GM21717 (cell line): ENCODE results near the gene DNAJA4.

Experiments used
- ATAC-seq: cut with Tn5 transposase; IDR thresholded peaks from one replicate; pipeline ENCODE4 v1.9.1; 2021; ENCODE audit warnings: mild to moderate bottlenecking, moderate library complexity; ENCODE audit not compliant: unreplicated experiment

DNAJA4 gene

DNA sequence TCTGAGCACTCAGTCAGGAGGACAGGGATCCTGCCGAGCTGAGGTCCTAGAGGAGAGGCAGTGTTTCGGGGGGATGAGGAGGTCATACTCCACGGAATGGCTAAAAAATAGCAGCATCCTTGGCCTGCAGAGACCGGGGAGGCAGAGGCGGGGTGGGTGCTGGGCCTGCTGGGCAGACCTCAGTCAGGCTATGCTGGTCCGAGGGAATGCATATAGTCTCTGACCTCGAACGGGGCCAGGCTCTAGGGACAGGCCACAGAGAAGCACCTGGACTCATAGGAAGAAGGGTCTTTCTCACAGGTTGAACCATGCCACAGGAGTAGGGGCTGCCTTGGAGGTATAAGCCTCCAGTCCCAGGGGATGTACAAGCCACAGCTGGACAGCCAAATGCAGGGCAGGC, 49.0 kb downstream of the DNAJA4 start:
- no peak for ATAC-seq

DNA sequence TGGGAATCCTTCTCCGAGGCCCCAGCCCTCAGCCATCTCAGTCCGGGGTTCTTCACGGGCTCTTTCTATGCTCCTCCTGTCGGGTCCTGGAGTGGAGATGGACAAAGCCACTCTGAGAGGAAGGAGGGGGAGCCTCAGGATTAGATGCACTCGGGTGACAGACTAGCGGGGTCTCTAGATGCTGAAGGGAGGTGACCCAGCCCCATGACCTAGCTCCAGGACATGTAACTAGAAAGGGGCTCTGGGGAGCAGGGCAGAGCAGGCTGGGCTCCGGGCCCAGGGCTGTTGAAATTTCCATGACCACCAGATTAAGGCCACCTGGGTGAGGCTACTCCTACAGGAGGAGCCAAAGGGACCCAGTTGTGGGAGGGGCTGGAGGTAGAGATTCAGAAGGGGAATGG, 49.8 kb downstream of the DNAJA4 start:
- no peak for ATAC-seq

DNA sequence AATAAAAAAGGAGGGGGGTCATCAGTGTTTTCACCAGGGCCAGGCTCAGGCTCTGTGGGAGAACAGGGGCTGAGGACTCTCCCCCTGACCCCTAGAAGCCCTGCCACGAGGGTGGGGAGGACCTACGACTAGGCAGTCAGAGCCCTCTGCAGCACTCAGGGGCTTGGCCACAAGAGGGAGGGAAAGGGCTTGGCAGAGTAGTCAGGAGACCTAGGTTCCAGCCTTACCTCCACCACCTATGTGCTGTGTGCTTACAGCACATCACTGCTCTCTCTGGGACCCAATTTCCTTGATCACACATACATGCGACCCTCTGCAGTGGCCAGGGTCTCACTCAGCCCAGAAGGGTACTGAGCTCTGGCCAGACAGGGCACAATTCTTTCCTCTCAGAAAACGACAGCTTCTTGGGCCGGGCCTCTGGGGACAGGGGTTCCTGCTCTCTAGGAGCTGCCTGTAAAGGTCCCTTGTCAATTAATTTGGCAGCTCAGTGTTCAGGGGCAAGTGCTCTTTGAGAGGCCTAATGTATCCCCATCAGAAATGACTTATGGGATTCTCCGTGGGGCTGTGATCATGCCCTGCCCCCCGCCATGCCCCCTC, 51.4 kb downstream of the DNAJA4 start:
- ATAC-seq, result no peak

DNA sequence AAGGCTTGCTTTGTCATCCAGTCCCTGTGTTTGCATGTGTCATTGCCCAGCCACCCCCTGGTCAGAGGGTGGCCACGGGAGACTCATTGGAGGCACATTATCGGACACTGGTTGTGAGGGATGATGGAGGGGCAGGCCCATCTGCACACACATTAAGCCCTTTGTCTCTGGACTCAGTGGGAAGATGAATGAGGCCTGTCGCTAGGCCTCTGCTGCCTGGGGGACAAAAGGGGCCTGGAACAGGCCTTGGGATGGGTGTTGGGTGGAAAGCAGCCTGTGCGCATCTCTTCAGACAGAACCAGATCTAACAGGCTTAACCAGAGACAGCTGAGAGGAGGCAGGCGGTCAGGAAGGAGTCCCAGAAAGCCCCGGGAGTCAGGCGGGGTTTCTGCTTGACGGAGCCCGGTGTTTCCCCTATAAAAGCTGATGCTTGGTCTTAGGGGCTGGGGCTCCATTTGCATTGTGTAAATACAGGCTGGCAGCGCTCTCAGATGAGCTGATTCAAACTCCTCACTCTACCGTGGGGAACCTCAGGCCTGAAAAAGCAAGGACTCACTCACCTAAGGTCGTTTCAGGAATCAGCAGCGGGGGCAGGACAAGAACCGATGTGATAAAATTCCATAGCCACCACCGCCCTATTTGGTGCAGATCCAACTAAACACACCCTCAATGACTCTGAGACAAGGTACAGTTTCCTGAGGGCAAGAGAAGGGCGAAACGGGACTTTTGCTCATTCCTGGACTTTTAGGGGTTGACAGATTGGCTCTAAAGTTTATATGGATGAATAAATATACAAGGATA, 52.1 kb downstream of the DNAJA4 start:
- ATAC-seq, result no peak

DNA sequence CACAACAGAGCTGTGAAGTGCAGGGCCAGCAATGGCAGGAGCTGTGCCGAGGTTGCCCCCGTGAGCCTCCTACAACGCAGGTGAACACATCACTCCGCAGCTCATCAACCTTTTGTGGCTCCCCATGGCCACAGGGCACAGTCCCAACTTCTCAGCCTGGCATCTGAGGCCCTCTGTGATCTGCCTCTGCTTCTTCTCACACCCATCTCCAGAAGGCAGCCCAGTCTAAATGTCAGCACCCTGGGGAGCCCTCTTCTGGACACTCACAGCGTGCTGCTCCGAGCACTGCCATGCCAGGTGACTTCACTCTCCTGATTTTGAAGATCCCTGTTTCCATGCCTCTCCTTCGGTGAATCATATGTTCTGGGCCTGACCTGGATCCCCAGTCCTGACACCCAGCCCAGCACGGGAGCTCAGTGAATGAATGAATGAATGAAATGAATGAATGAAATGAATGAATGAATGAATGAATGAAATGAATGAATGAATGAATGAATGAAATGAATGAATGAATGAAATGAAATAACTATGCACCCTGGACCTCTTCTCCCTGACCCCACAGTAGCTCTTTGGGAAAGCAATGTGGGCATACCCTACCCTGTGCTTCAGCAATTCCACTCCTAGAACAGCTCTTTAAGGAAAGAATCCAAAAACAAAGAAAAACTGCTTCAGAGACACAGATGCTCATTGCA, 52.9 kb downstream of the DNAJA4 start:
- no peak for ATAC-seq

DNA sequence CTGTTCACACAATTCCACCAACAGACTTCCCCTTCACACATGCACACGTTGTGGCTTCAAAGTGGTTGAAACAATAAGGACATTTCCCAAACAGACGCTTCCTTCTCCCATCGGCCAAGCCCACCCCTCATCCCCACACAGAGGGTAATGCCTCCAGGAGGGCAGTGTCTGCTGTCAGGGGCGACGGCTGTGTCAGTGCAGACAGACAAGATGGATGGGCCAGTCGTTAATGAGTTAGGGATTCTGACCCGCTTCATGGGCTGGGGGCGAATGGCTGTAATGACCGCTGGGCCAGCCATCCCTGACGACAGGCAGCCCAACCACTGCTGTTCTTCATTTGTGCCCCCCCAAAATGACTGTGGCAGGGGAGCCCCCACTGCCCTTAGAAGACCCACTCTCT, 55.2 kb downstream of the DNAJA4 start:
- ATAC-seq, result no peak

DNA sequence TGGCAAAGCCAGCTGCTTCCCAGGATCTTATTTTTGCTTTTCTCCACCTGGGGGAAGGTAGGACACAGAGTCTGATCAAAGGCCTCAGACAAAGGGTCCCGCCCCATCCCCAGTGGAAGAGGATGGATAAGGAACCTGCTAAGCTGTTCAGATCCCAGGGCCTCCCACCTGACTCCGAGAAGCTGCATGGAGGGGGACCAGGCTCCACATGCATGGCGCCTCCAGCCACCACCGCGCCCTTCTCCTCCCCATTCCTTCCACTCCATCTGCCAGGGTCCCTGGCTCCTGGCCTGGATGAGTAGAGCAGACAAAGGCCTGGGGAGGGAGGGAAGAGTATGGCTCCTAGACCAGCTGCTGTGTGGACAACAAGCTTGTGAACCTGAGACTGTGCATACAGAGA, 55.8 kb downstream of the DNAJA4 start:
- no peak for ATAC-seq

DNA sequence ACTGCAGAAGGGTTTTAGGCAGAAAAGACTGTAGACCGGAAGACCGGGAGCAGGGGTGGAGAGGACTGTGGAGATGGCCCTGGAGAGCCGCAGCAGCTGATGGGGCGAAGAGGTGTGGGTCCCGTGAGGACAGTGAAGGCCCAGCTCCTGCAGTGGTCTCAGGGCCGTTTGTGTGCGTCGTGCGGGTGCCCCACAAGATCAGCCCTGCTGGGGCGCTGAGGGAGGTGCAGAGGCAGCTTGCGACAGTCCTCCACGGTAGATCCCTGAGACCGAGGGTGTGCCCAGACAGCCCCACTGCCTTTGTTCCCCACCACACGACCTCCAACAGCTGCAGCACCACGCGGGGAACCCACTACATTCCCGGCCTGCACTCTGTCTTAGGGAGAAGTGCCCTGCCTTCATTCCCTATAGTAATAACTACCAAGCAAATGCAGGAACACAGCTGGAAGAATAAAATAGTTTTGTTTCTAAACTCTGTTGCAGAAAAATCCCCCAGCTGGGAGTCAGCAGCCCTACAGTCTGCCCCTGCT, 56.7 kb downstream of the DNAJA4 start:
- no peak for ATAC-seq

DNA sequence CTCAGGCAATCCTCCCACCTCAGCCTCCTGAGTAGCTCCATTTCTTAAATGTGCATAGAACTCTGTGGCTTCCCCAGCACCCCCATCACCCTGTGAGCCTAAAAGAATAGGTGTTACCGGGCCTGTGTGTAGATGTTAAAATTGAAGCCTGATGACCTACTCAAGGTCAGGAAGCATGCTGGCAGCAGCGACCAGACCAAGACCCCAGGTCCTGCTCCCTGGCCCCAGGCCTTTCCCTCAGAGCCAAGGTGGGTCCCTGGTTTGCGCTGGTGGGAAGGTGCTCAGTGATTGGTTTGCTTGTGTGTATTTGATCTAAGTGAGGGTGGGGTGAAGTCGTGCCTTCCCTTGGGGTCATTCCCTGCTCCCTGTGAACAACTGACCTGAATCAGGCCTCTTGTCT, 57.4 kb downstream of the DNAJA4 start:
- ATAC-seq, result no peak

DNA sequence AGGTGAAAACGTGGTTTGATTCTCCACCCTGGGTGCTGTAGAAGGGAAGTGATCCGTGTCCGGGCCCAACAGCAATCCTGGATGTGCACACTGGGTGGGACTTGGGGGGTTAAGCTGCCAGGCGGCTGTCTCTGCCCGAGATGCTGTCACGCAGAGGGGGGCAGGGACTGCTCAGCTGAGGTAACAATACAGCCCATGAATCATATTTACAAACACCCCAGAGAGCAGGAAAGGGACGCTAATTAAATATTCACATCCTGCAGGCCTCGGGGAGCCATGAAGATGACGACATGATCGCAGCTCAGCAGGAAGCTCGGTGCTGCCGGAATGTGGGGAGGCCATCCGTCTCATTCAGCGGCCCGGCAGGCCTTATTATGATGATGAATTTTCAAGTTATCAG, 57.9 kb downstream of the DNAJA4 start:
- ATAC-seq, result no peak

DNA sequence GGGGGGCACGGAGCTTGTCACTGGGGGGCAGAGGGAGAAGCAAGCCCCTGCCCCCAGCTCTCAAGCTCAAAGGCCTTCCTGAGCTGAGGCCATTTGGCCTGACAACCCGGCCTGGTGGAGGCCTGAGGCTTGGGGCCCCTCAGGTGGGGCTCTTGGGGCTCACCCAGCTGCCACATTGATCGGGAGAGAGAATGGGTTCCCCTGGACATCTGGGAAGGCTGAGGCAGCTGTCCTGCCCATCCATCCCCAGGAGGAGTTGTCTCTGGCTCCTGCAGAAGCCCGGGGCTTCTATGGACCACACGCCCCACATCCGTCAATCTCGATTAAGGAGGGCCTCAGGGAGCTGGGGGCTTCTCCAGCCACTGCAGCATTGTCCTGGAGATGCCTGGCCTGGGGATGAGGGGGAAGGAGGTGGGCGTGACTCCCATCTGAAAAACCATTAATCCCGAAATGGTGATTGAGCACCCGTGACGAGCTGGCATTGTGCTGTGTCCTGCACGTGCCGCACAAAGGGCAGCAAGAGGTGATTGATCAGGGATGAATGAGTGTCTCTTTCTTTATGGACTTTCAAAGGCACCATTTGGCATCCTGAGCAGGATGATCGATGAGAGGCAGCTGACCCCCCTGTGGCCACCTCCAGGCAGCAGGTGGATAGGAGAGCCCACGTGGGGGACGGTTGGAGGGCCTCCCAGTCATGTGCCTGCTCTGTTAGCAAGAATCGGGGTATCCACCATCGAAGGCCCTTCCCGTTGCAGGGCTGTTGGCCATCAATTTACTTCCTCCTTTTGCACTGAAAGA, 58.6 kb downstream of the DNAJA4 start:
- no peak for ATAC-seq

DNA sequence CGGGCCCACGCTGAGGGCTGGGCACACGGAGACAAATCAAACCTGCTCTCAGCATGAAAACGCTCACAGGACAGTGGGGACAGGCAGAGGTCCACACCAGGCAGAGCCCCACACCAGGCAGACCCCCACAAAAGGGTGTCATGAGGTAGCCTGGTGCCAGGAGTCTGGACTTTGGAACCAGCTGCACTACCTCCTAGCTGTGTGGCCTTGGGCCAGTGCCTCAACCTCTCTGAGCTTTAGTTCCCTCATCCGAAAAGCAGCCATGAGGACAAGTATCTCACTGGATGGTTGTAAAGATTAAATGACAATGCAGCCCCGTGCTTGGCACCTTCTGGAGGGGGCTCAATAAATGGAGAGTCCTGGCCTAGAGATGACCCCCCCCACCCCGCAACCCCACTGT, 59.3 kb downstream of the DNAJA4 start:
- ATAC-seq, result no peak

DNA sequence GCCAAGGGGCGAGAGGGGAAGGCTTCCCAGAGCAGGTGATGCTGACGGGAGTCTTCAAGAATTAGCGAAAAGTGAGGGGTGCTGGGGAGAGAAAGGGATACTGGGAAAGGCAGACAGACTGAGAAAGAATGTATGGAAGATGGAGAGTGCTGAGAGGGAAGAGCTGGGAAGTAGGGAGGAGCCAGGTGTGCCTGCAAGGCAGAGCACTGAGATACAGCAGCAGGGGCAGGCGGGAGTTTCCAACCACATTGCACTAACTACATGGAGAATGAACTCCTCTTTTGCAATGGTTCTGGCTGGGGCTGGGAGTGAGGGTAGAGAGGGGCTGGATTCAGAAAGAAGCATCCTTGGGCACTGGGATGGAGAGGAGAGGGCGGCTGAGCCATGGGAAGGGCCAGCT, 59.8 kb downstream of the DNAJA4 start:
- ATAC-seq, result no peak

DNA sequence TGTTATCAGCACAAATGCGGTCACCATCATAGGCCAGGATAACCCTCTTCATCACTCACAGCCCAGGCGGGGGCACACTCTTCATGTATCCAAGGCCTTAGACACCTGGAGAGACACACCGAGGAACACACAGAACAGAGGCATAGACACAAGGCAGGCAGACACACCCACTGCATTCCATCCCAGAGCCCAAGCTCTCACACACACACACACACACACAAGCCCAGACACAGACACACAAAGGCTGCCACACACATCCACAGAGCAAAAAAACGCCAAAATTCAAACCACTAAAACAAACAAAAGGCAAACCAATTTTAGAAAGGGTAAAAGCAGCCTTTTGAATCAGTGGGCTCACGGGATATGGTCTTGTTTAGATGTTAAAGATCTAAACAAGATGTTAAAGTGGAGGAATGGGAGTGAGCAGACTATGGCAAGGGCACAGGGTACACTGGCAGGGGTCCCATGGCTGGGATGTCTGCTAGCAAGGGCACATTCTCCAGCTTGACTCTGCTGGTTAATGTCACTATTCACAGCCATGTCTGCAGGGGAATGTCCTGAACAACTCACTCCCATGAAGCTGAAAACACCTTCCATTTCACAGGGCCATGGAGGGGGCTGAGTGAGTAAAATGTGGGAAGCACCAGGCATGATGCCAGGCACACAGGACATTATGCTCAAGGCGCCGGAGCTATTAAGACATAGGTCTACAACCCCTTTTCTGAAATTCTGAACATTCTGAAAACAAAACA, 60.9 kb downstream of the DNAJA4 start:
- no peak for ATAC-seq

DNA sequence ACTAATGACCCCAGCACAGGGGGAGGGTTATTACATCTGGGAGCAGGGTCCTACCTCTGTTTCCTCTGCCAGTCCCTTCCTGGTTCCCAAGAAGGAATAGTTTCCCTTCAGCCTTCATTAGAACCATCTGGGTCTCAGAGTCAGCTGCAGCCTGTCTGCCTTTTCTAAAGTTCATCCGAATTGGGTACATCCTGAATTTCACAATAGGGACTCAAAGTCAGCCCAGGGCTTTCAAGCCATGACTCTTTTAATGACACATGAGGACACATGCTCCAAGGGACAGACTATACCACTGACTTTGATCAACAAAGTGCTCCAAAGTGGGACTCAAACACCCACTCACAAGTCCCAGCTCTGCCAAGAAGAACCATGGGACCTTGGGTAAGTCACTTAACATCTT, 63.1 kb downstream of the DNAJA4 start:
- ATAC-seq, result no peak

DNA sequence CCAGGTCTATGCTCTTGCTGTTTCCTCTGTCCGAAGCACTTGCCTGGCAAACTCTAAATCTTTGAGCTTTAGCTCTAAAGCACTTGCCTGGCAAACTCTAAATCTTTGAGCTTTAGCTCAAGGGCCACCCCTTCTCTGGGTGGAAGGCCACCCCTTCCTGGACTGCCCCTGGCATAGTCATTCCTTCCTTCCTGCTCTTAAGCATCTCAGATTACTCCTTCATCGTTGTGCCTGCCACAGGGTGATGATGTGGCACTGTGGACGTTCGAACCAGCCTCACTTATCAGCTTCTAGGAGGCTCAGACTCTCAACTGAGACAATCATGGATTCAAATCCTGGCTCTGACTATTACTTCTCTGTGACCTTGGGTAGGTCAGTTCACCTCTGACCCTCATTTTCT, 65.3 kb downstream of the DNAJA4 start:
- no peak for ATAC-seq
